Measurements from ENCODE around the gene ZNRF2. TPM values are rescaled to one million over a fixed set of nuclear protein-coding genes. Genes with fewer than 3 reads are reported as not detected.

The ZNRF2 gene
- total RNA-seq, 1 donor = 5.8 TPM

DNA sequence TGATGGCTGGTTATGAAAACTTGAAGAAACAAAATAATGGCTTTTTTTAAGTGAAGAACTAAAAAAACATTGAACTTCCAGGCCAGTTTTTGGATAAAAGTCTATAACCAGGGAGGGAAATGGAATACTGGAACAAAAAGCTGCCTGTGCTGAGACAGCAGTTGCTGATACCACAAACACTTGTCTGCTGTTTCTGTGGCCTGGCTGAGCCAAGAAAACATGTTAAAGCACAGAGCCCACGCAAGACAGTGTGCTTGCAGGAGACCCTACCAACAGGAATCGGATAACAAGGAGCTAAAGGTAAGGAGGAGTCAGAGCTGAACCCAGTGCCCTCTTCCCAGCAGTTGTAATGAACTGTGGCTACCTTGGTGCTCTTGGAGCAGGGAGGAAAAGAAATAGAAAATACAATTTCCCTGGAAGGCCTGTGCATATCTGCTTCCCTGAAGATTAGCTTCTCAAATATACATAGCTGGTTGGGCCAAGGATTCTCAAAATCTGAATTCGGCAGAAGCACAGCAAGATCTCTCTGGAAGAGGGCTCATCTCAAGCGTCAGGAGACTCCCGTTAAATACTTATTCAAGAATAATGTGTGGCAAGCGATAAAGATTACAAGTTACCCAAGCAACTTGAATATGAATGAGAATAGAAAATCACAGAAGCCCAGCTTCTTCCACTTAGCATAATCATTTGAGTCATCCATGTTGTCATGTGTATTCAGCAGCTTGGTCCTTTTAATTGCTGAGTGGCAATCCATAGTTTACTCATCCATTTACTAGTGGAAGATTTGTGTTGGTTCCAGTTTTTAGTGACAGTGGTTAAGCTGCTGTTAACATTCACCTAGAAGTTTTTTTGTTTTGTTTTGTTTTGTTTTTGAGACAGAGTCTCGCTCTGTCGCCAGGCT, 106.6 kb downstream of the ZNRF2 start:
- TF ChIP-seq, protein P1, sequence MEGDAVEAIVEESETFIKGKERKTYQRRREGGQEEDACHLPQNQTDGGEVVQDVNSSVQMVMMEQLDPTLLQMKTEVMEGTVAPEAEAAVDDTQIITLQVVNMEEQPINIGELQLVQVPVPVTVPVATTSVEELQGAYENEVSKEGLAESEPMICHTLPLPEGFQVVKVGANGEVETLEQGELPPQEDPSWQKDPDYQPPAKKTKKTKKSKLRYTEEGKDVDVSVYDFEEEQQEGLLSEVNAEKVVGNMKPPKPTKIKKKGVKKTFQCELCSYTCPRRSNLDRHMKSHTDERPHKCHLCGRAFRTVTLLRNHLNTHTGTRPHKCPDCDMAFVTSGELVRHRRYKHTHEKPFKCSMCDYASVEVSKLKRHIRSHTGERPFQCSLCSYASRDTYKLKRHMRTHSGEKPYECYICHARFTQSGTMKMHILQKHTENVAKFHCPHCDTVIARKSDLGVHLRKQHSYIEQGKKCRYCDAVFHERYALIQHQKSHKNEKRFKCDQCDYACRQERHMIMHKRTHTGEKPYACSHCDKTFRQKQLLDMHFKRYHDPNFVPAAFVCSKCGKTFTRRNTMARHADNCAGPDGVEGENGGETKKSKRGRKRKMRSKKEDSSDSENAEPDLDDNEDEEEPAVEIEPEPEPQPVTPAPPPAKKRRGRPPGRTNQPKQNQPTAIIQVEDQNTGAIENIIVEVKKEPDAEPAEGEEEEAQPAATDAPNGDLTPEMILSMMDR (IDR thresholded peaks at IDR 0.05; ENCODE audit: insufficient read depth, low read length) = no peak
- DNase-seq (ENCODE audit: low read depth) = no peak
- H3K4me3 ChIP-seq (ENCODE audit: low read depth, low read length) = no peak overlapping the region

DNA sequence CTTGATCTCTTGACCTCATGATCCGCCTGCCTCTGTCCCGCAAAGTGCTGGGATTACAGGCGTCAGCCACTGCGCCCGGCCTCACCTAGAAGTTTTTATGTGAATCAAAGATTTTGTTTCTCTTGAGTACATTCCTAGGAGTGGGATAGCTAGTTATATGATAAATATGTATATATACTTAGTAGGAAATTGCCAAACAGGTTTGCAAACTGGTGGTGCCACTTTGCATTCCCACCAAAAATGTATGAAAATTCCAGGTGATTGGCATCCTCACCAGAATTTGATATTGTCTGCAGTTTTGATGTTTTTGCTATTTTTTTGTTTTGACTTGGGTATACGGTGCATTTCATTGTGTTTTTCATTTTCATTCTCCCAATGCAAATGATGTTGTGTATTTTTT, 107.4 kb downstream of the ZNRF2 start:
- no peak for DNase-seq (ENCODE audit: low read depth)
- TF ChIP-seq, protein P1 (IDR thresholded peaks at IDR 0.05; ENCODE audit: insufficient read depth, low read length) = no peak
- no peak overlapping the region for H3K4me3 ChIP-seq (ENCODE audit: low read depth, low read length)

DNA sequence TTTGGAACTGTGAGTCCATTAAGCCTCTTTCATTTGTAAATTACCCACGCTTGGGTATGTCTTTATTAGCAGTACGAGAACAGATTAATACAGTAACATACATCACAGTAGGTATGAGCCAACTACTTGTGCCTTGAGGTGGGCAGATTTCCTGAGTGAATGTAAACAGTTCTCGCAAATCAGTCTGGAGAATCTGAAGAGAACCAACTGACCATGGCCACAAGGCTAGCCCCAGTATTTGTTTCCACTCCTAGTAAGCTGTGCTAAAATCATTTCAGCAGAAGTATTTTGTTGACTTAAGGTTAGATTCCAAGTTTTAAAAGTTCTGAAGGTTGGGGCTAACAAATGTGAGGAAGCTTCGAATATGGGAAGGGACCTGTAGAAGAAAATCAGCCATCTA, 111.3 kb downstream of the ZNRF2 start:
- H3K4me3 ChIP-seq (ENCODE audit: low read depth, low read length) = no peak overlapping the region
- TF ChIP-seq, protein P1 (IDR thresholded peaks at IDR 0.05; ENCODE audit: insufficient read depth, low read length) = no peak
- no peak for DNase-seq (ENCODE audit: low read depth)

DNA sequence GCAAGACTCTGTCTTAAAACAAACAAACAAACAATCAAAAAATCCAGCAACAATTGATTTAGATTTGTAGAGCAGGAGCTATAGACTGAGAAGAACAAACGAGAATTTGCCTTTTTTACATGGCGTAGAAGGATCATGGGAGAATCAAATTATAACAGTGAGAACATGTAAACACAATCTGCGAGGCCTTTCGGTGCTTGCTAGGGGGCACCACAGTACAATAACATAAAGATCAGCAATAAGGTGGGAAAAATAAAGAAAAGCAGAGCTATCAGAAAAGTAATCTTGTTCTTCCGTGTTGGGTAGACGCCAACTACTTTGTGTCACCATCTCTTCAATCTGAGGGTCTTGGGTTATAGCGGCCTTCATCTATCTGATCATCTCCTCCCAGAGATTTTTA, 112.0 kb downstream of the ZNRF2 start:
- DNase-seq (ENCODE audit: low read depth) = peak; percentile 33
- TF ChIP-seq, protein P1 (IDR thresholded peaks at IDR 0.05; ENCODE audit: insufficient read depth, low read length) = peak; percentile 41
- H3K4me3 ChIP-seq (ENCODE audit: low read depth, low read length) = no peak overlapping the region

DNA sequence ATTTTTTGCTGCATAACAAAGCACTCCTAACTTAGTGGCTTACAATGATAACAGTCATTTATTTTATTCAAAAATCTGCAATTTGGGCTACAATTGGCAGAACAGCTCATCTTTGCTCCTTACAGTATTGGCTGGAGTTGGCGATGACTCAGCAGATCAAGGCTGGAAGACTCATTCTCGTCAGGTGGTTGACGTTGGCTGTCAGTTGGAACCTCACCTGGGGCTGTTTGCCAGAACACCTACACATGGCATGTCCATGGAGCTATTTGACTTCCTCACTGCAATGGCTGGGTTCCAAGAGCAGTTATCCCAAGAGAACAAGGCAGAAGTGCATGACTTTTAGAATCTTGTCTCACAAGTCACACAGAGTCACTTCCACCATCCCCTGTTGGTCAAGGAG, 119.1 kb downstream of the ZNRF2 start:
- TF ChIP-seq, protein P1 (IDR thresholded peaks at IDR 0.05; ENCODE audit: insufficient read depth, low read length) = no peak
- no peak for DNase-seq (ENCODE audit: low read depth)
- no peak overlapping the region for H3K4me3 ChIP-seq (ENCODE audit: low read depth, low read length)

DNA sequence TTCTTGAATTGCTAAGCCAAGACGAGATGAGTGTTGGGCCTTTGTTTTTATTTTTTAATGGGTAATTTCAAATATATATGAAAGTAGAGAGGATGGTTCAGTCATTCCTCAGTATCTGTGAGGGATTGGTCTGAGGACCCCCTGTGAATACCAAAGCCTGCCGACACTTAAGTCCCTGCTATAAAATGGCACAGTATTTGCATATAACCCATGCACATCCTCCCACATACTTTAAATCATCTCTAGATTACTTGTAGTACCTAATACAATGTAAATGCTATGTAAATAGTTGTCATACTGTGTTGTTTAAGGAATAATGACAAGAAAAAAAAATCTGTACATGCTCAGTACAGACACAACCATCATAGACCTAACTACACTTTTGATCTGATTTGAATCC, 120.8 kb downstream of the ZNRF2 start:
- H3K4me3 ChIP-seq (ENCODE audit: low read depth, low read length) = no peak overlapping the region
- TF ChIP-seq, protein P1 (IDR thresholded peaks at IDR 0.05; ENCODE audit: insufficient read depth, low read length) = no peak
- no peak for DNase-seq (ENCODE audit: low read depth)

All from fibroblast of the aortic adventitia (primary cell).